Activated CD4-positive, alpha-beta T cell treated with anti-CD3 and anti-CD28 coated beads for 36 hours (primary cell): ENCODE data around the gene ZBTB24. TPM values are rescaled to one million over a fixed set of nuclear protein-coding genes. Genes with fewer than 3 reads are reported as not detected.

Experiments
- ATAC-seq: fragments of 200-7000 bp; cut with Tn5 transposase; one replicate; pipeline ENCODE4 v1.10.0; 2021; ENCODE audit warnings: mild to moderate bottlenecking, moderate library complexity
- CTCF ChIA-PET: fragments of 350-600 bp; sonication (Branson Sonifier 250); formaldehyde crosslinking; loops from one replicate; lab custom pipeline; 2021; ENCODE audit warnings: antibody characterized with exemption; lab: Charles Lee
- POLR2A ChIA-PET: fragments of 350-600 bp; sonication (Branson Sonifier 250); formaldehyde crosslinking; loops from one replicate; lab custom pipeline; 2021; ENCODE audit warnings: antibody characterized with exemption, inconsistent platforms; lab: Charles Lee
- DNase-seq: peaks from one replicate; pipeline ENCODE4 v3.0.0-alpha.2; 2020
- H3K27ac Mint-ChIP-seq: one replicate; pipeline ENCODE4 v1.8.0; 2021; ENCODE audit warnings: mixed read lengths
- H3K27me3 Mint-ChIP-seq: one replicate; pipeline ENCODE4 v1.8.0; 2021; ENCODE audit warnings: mixed read lengths
- H3K36me3 Mint-ChIP-seq: one replicate; pipeline ENCODE4 v1.8.0; 2021; ENCODE audit warnings: low read depth, mixed read lengths
- H3K4me1 Mint-ChIP-seq: one replicate; pipeline ENCODE4 v1.8.0; 2021; ENCODE audit warnings: mixed read lengths
- H3K4me3 Mint-ChIP-seq: one replicate; pipeline ENCODE4 v1.8.0; 2021; ENCODE audit warnings: mild to moderate bottlenecking, moderate library complexity, mixed read lengths
- H3K9me3 Mint-ChIP-seq: one replicate; pipeline ENCODE4 v1.8.0; 2021; ENCODE audit warnings: low read depth, mixed read lengths
- intact Hi-C, 2 experiments: fragments of 100-400 bp; cut with DNase I in 1 of 2; cut with micrococcal nuclease in 1 of 2; formaldehyde crosslinking; loops; one replicate each; pipeline versions ENCODE4 v1.14.2 to v1.15.1; 2022 to 2024; cut with DNase I, micrococcal nuclease
- total RNA-seq, 2 experiments: library from RNA; stranded (reverse); gene quantifications; one replicate each; pipeline ENCODE4 v1.2.3, GENCODE V29; 2021

ZBTB24 gene
- total RNA-seq, 2 experiments from 2014 or later: 12.0 to 14.7 TPM

- intact Hi-C loops: no loop called here
- Mint-ChIP-seq H3K9me3 (peaks cover 4% of the 10 kb centered on the region), H3K27ac (no peak overlapping the region), H3K4me3 (no peak overlapping the region), H3K36me3 (no peaks in the 10 kb centered on the region), H3K27me3 (no peaks in the 10 kb centered on the region), H3K4me1 (no peaks in the 10 kb centered on the region)
- no peak for ATAC-seq
- no peak for DNase-seq
- POLR2A ChIA-PET: no interaction called here
- CTCF ChIA-PET: interaction anchor here (0.7 to 1.1 kb wide), 2 partner anchors 33 to 1389 kb away, joined by 3 to 4 read pairs; no protein-coding TSS in a partner anchor
Observed at GRCh38 chr6:109417646-109418045, 65.4 kb downstream of the ZBTB24 start.

Other genes with a start within 250 kb of the ZBTB24 start
- gene CD164, start 100.8 kb downstream of the ZBTB24 start, total RNA-seq: 100 to 1,000 TPM; 209 to 215 TPM
- under 1 TPM in 1 of 2 experiments, not detected in 1; 0.09 TPM for gene PPIL6, start 42.6 kb downstream of the ZBTB24 start, total RNA-seq
- gene SMPD2, start 42.5 kb downstream of the ZBTB24 start, total RNA-seq: 1 to 10 TPM; 7.5 to 9.5 TPM
- gene MICAL1, start 27.4 kb downstream of the ZBTB24 start, total RNA-seq: 10 to 100 TPM; 25.1 to 26.3 TPM
- 1 to 10 TPM; 3.5 to 5.2 TPM for gene AK9, start 208.0 kb upstream of the ZBTB24 start, total RNA-seq
- gene FIG4, start 208.1 kb upstream of the ZBTB24 start, total RNA-seq: 10 to 100 TPM; 14.4 to 17.5 TPM